GM18519 (cell line): ENCODE results near the gene SCN9A.
"Not testable (repeated sequence)": the region's sequence is repeated elsewhere in the genome, so short reads cannot be mapped to it uniquely, and the experiment has no call there.

Experiments
- ATAC-seq: cut with Tn5 transposase; IDR thresholded peaks from one replicate; pipeline ENCODE4 v1.9.1; 2021; ENCODE audit warnings: mild to moderate bottlenecking, moderate library complexity; ENCODE audit not compliant: unreplicated experiment, low FRiP score

The SCN9A gene

GRCh38 chr2:166338831-166339339, 36.9 kb downstream of the SCN9A start:
- ATAC-seq, result no peak

GRCh38 chr2:166337932-166338331, 37.8 kb downstream of the SCN9A start:
- no peak for ATAC-seq

- ATAC-seq, result no peak
These were observed 40.5 kb downstream of the SCN9A start for GRCh38 chr2:166335284-166335683.

- no peak for ATAC-seq
These were observed 40.9 kb downstream of the SCN9A start for GRCh38 chr2:166334805-166335204.

GRCh38 chr2:166333801-166334200, 41.9 kb downstream of the SCN9A start:
- ATAC-seq, result no peak

GRCh38 chr2:166332106-166332505, 43.6 kb downstream of the SCN9A start:
- ATAC-seq, result no peak

GRCh38 chr2:166331468-166331867, 44.3 kb downstream of the SCN9A start:
- ATAC-seq, result no peak

GRCh38 chr2:166329465-166329864, 46.3 kb downstream of the SCN9A start:
- no peak for ATAC-seq

- ATAC-seq, result no peak
These were observed 47.6 kb downstream of the SCN9A start for GRCh38 chr2:166328147-166328546.

GRCh38 chr2:166321076-166321475, 54.7 kb downstream of the SCN9A start:
- no peak for ATAC-seq

GRCh38 chr2:166314022-166314759, 61.6 kb downstream of the SCN9A start:
- no peak for ATAC-seq

- ATAC-seq, result not testable (repeated sequence)
These were observed 62.9 kb downstream of the SCN9A start for GRCh38 chr2:166312863-166313262.

- no peak for ATAC-seq
These were observed 68.4 kb downstream of the SCN9A start for GRCh38 chr2:166307326-166307725.

GRCh38 chr2:166304656-166305055, 71.1 kb downstream of the SCN9A start:
- ATAC-seq, result no peak

- no peak for ATAC-seq
These were observed 73.7 kb downstream of the SCN9A start for GRCh38 chr2:166302036-166302435.

GRCh38 chr2:166297951-166298350, 77.8 kb downstream of the SCN9A start:
- no peak for ATAC-seq

GRCh38 chr2:166293984-166294383, 81.8 kb downstream of the SCN9A start:
- no peak for ATAC-seq

- no peak for ATAC-seq
These were observed 90.5 kb downstream of the SCN9A start for GRCh38 chr2:166285215-166285614.

- ATAC-seq, result no peak
These were observed 91.4 kb downstream of the SCN9A start for GRCh38 chr2:166284359-166284758.

- ATAC-seq, result peak; percentile 50
These were observed 93.6 kb downstream of the SCN9A start for GRCh38 chr2:166282154-166282553.

GRCh38 chr2:166278856-166279255, 96.9 kb downstream of the SCN9A start:
- no peak for ATAC-seq

GRCh38 chr2:166270376-166270775, 105.4 kb downstream of the SCN9A start:
- no peak for ATAC-seq
